Measurements from ENCODE around the gene NOS3.
"Not testable (repeated sequence)": the region's sequence is repeated elsewhere in the genome, so short reads cannot be mapped to it uniquely, and the experiment has no call there.

NOS3 gene

GRCh38 chr7:151039850-151040548 lies 49.2 kb downstream of the NOS3 start:
- no peak for DNase-seq

- no peak for DNase-seq
Observed at GRCh38 chr7:151040616-151041375, 50.0 kb downstream of the NOS3 start.

- DNase-seq, result not testable (repeated sequence)
Observed at GRCh38 chr7:151043449-151043848, 52.6 kb downstream of the NOS3 start.

GRCh38 chr7:151043959-151044358 lies 53.1 kb downstream of the NOS3 start:
- no peak for DNase-seq

- no peak for DNase-seq
Observed at GRCh38 chr7:151045262-151045661, 54.4 kb downstream of the NOS3 start.

GRCh38 chr7:151045967-151046366 lies 55.1 kb downstream of the NOS3 start:
- no peak for DNase-seq

GRCh38 chr7:151046603-151047573 lies 56.1 kb downstream of the NOS3 start:
- no peak for DNase-seq

- no peak for DNase-seq
Observed at GRCh38 chr7:151047976-151048815, 57.4 kb downstream of the NOS3 start, which contains the start of gene ASIC3. TSS of gene ASIC3 (plus strand) at chr7:151048531. CDS start at chr7:151048886, 355 bp downstream.

- DNase-seq, result no peak
Observed at GRCh38 chr7:151048911-151049463, 58.2 kb downstream of the NOS3 start.

GRCh38 chr7:151051108-151051507 lies 60.3 kb downstream of the NOS3 start:
- DNase-seq, result peak; percentile 65

GRCh38 chr7:151053096-151053495 lies 62.3 kb downstream of the NOS3 start:
- DNase-seq, result no peak

- DNase-seq, result no peak
Observed at GRCh38 chr7:151053751-151054150, 62.9 kb downstream of the NOS3 start.

- no peak for DNase-seq
Observed at GRCh38 chr7:151056283-151056665, 65.5 kb downstream of the NOS3 start.

GRCh38 chr7:151056666-151057505 lies 66.1 kb downstream of the NOS3 start:
- no peak for DNase-seq

- DNase-seq, result no peak
Observed at GRCh38 chr7:151057506-151057988, 66.7 kb downstream of the NOS3 start, which contains the start of gene CDK5. TSS of gene CDK5 (minus strand) at chr7:151057897. CDS start at chr7:151057848, 49 bp downstream.

- DNase-seq, result peak; percentile 97
Observed at GRCh38 chr7:151057989-151058780, 67.4 kb downstream of the NOS3 start.

- DNase-seq, result peak; percentile 16
Observed at GRCh38 chr7:151058781-151059366, 68.1 kb downstream of the NOS3 start.

- DNase-seq, result peak; percentile 84
Observed at GRCh38 chr7:151059367-151060112, 68.7 kb downstream of the NOS3 start, which contains the start of gene SLC4A2. TSS of gene SLC4A2 (plus strand) at chr7:151059589. CDS start at chr7:151061988, 2,399 bp downstream.

GRCh38 chr7:151060113-151060415 lies 69.2 kb downstream of the NOS3 start:
- DNase-seq, result no peak

All from CD4-positive, alpha-beta T cell treated with Interleukin-17A for 4 hours (primary cell).